Neural progenitor cell (in vitro differentiated cells): ENCODE results near the gene AP1B1.

ENCODE experiments used
- CTCF ChIP-seq: fragments of 200-600 bp; sonication (generic); IDR thresholded peaks from 2 replicates; pipeline ENCODE4 v1.5.1; 2017; ENCODE audit warnings: antibody characterized with exemption, mild to moderate bottlenecking
- EZH2 ChIP-seq: fragments of 200-600 bp; sonication (generic); IDR thresholded peaks from 2 replicates; pipeline ENCODE4 v1.6.1; 2017; ENCODE audit warnings: antibody characterized with exemption, mild to moderate bottlenecking, moderate library complexity

- TF ChIP-seq CTCF: no peak
- TF ChIP-seq EZH2: no peak
Measured at GRCh38 chr22:29348041-29348440, 40.3 kb downstream of the AP1B1 start.
